HepG2 (cell line): ENCODE data around the gene TAF1A. TPM values are rescaled to one million over a fixed set of nuclear protein-coding genes. Genes with fewer than 3 reads are reported as not detected.

ENCODE experiments used
- CCAR2 ChIP-seq: fragments of 200-400 bp; formaldehyde crosslinking; optimal IDR thresholded peaks from 2 replicates; pipeline ENCODE3; 2018; ENCODE audit warnings: low read depth, mild to moderate bottlenecking, low read length, moderate library complexity
- DMAP1 ChIP-seq: IDR thresholded peaks from 2 replicates; pipeline ENCODE4 v1.6.1; 2016
- GABPA ChIP-seq, 2 experiments: IDR thresholded peaks; 2 replicates each; pipeline ENCODE4 v1.6.1; 2011 to 2016; ENCODE audit warnings: low read depth in 2 of 2, low read length in 1 of 2, missing biosample characterization in 1 of 2, missing genetic modification characterization in 1 of 2
- GATAD1 ChIP-seq: IDR thresholded peaks from 2 replicates; pipeline ENCODE4 v1.6.1; 2016; ENCODE audit warnings: missing genetic modification reagents, missing compliant biosample characterization
- KDM3A ChIP-seq: IDR thresholded peaks from 2 replicates; pipeline ENCODE4 v1.6.1; 2018; ENCODE audit warnings: low read depth, missing compliant biosample characterization
- SAP130 ChIP-seq: IDR thresholded peaks from 2 replicates; pipeline ENCODE4 v1.6.1; 2016; ENCODE audit warnings: low read depth
- ZBTB25 ChIP-seq: IDR thresholded peaks from 2 replicates; pipeline ENCODE4 v1.6.1; 2018; ENCODE audit warnings: missing genetic modification reagents
- ZBTB7A ChIP-seq: sonication (generic); formaldehyde crosslinking; IDR thresholded peaks from 2 replicates; pipeline ENCODE4 v1.8.0; 2022; ENCODE audit warnings: mild to moderate bottlenecking, missing genetic modification reagents
- ZMYM3 ChIP-seq: sonication (generic); formaldehyde crosslinking; IDR thresholded peaks from 2 replicates; pipeline ENCODE4 v1.5.1; 2020; ENCODE audit warnings: mild to moderate bottlenecking, missing genetic modification reagents
- ZNF18 ChIP-seq: sonication (generic); formaldehyde crosslinking; IDR thresholded peaks from 2 replicates; pipeline ENCODE4 v1.8.0; 2022; ENCODE audit warnings: mild to moderate bottlenecking, missing genetic modification reagents; ENCODE audit not compliant: insufficient replicate concordance
- ZNF281 ChIP-seq: sonication (generic); formaldehyde crosslinking; IDR thresholded peaks from 2 replicates; pipeline ENCODE4 v1.4.0; 2020; ENCODE audit warnings: missing genetic modification reagents, borderline replicate concordance
- ZNF446 ChIP-seq: sonication (generic); formaldehyde crosslinking; IDR thresholded peaks from 2 replicates; pipeline ENCODE4 v1.5.0; 2020; ENCODE audit warnings: mild to moderate bottlenecking, missing genetic modification reagents
- ZNF616 ChIP-seq: sonication (generic); formaldehyde crosslinking; IDR thresholded peaks from 2 replicates; pipeline ENCODE4 v1.5.0; 2020; ENCODE audit warnings: low read depth, mild to moderate bottlenecking, missing genetic modification reagents
- polyA plus RNA-seq, 8 experiments: library from polyadenylated mRNA; depleted of rRNA in 3 of 8; stranded (reverse) in 7 of 8; unstranded in 1 of 8; fragments of >200 nt; fragmentation: Illumina TruSeq in 4 of 8; extraction: Trizol in 4 of 8; gene quantifications; 2 replicates each; pipeline versions ENCODE4 v1.2.1 to v1.2.3, GENCODE V29; 2011 to 2016; ENCODE audit warnings: low read depth in 4 of 8, missing spikeins in 1 of 8, mixed read lengths in 1 of 8; ENCODE audit not compliant: insufficient read depth in 1 of 8
- total RNA-seq, 5 experiments: library from RNA; depleted of rRNA; stranded (reverse); fragments of >200 nt; fragmentation: Illumina TruSeq; extraction: Trizol; gene quantifications; 2 replicates each; pipeline ENCODE4 v1.2.3, GENCODE V29; 2016; ENCODE audit warnings: low read depth in 1 of 5
- TF ChIP-seq, protein P1 (sequence below): IDR thresholded peaks from 2 replicates; pipeline ENCODE4 v1.6.1; 2016; ENCODE audit warnings: mild to moderate bottlenecking

TAF1A gene
- total and polyA plus RNA-seq, 2 of the 13 experiments (the other 11 are each of a cell fraction or from before 2014, with no cell fraction given): 3.3 to 10.7 TPM

- TF ChIP-seq, protein P1, sequence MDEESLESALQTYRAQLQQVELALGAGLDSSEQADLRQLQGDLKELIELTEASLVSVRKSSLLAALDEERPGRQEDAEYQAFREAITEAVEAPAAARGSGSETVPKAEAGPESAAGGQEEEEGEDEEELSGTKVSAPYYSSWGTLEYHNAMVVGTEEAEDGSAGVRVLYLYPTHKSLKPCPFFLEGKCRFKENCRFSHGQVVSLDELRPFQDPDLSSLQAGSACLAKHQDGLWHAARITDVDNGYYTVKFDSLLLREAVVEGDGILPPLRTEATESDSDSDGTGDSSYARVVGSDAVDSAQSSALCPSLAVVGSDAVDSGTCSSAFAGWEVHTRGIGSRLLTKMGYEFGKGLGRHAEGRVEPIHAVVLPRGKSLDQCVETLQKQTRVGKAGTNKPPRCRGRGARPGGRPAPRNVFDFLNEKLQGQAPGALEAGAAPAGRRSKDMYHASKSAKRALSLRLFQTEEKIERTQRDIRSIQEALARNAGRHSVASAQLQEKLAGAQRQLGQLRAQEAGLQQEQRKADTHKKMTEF (CRISPR knock-in tag): 0 out of 2 replicates have a peak, but pooled peaks have one; percentile 22
- TF ChIP-seq GABPA (IDR thresholded peaks at IDR 0.05; ENCODE audit: low read depth, low read length) (0 out of 2 replicates have a peak, but pooled peaks have one; percentile 13), GABPA (CRISPR knock-in tag; IDR thresholded peaks at IDR 0.05; ENCODE audit: low read depth) (peak; percentile 47; the same call in 1 of the 2 replicates), ZNF281 (no peak), ZBTB7A (CRISPR knock-in tag) (no peak), ZMYM3 (0 out of 2 replicates have a peak, but pooled peaks have one; percentile 16), GATAD1 (CRISPR knock-in tag) (0 out of 2 replicates have a peak, but pooled peaks have one; percentile 14), DMAP1 (CRISPR knock-in tag) (0 out of 2 replicates have a peak, but pooled peaks have one; percentile 11), SAP130 (peak; percentile 67), ZBTB25 (CRISPR knock-in tag) (no peak), ZNF18 (no peak), ZNF616 (CRISPR knock-in tag) (no peak), KDM3A (0 out of 2 replicates have a peak, but pooled peaks have one; percentile 30), CCAR2 (no peak), ZNF446 (CRISPR knock-in tag) (no peak)
- TF ChIP-seq, all 625 proteins: peak for 19
Observed at GRCh38 chr1:222618880-222619596, 29.3 kb upstream of the TAF1A start (continued).
